Measurements from ENCODE around the gene NRDC. TPM values are rescaled to one million over a fixed set of nuclear protein-coding genes. Genes with fewer than 3 reads are reported as not detected.
A peak's percentile ranks its signal among the peaks of the same experiment; 100 is the strongest.
"Not testable (repeated sequence)": the region's sequence is repeated elsewhere in the genome, so short reads cannot be mapped to it uniquely, and the experiment has no call there.

The NRDC gene
- total and polyA plus RNA-seq, 9 donors: 46.1 to 121 (median 88.3) TPM

GRCh38 chr1:51877434-51878307, 856 bp downstream of the NRDC start:
- intact Hi-C loops (cut with DNase I): loop anchor here in 1 of 4 donors (5.0 kb wide), 1 partner anchor 260 kb away; the partner anchor contains the start of gene OSBPL9
- TF ChIP-seq EP300 (IDR thresholded peaks at IDR 0.05) (no peak), POLR2A (IDR thresholded peaks at IDR 0.05) (no peak)
- TF ChIP-seq, protein P1, sequence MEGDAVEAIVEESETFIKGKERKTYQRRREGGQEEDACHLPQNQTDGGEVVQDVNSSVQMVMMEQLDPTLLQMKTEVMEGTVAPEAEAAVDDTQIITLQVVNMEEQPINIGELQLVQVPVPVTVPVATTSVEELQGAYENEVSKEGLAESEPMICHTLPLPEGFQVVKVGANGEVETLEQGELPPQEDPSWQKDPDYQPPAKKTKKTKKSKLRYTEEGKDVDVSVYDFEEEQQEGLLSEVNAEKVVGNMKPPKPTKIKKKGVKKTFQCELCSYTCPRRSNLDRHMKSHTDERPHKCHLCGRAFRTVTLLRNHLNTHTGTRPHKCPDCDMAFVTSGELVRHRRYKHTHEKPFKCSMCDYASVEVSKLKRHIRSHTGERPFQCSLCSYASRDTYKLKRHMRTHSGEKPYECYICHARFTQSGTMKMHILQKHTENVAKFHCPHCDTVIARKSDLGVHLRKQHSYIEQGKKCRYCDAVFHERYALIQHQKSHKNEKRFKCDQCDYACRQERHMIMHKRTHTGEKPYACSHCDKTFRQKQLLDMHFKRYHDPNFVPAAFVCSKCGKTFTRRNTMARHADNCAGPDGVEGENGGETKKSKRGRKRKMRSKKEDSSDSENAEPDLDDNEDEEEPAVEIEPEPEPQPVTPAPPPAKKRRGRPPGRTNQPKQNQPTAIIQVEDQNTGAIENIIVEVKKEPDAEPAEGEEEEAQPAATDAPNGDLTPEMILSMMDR (IDR thresholded peaks at IDR 0.05): no peak
- H3K36me3 ChIP-seq: no peaks in the 10 kb centered on the region
- DNase-seq: no peak
- peak overlapping the region; percentile 94 for H3K4me3 ChIP-seq
- no peaks in the 10 kb centered on the region for H3K9me3 ChIP-seq
- H3K27ac ChIP-seq: peak overlapping the region; percentile 82 to 92
- no peaks in the 10 kb centered on the region for H3K27me3 ChIP-seq
- 12 to 14% (median 12%) methylated on average over 19 to 21 of the region's 21 CpGs for WGBS, 3 donors
- peaks cover 12% of the 10 kb centered on the region for H3K4me1 ChIP-seq (ENCODE audit: insufficient read depth)

DNA sequence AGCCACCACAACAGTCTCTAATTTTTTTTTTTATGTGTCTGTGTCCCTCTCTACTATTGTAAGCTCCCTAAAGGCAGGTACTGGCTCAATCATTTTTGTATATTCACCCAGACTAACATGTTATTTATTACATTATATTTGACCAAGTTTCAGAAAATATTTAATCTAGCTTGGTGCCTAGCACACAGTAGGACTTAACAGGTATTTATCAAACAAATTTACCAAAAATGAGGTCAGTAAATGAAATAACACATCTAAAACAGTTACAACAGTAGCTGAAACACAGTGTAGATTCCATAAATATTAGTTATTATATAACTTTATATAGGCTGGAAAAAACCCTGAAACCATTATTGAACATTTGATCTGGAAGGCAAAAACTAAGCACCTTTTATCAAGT, 2.7 kb downstream of the NRDC start:
- Histone ChIP-seq H3K9me3 (no peaks in the 10 kb centered on the region), H3K4me3 (no peak overlapping the region), H3K36me3 (no peaks in the 10 kb centered on the region), H3K27me3 (no peaks in the 10 kb centered on the region), H3K27ac (no peak overlapping the region), H3K4me1 (ENCODE audit: insufficient read depth) (peaks cover 15% of the 10 kb centered on the region)
- TF ChIP-seq POLR2A (IDR thresholded peaks at IDR 0.05) (no peak), EP300 (IDR thresholded peaks at IDR 0.05) (no peak)
- TF ChIP-seq, protein P1 (IDR thresholded peaks at IDR 0.05): no peak
- intact Hi-C loops (cut with DNase I): loop anchor here in 1 of 4 donors (5.0 kb wide), 1 partner anchor 259 kb away; the partner anchor contains the start of gene OSBPL9
- DNase-seq: no peak

- Histone ChIP-seq H3K9me3 (no peaks in the 10 kb centered on the region), H3K27ac (no peak overlapping the region), H3K4me1 (ENCODE audit: insufficient read depth) (peaks cover 15% of the 10 kb centered on the region), H3K4me3 (no peak overlapping the region), H3K36me3 (no peaks in the 10 kb centered on the region), H3K27me3 (no peaks in the 10 kb centered on the region)
- 64 to 71% (median 64%) methylated on average over 6 of the region's 6 CpGs for WGBS, 3 donors
- no peak for DNase-seq
- intact Hi-C loops (cut with DNase I): loop anchor here in 1 of 4 donors (5.0 kb wide), 1 partner anchor 258 kb away; the partner anchor contains the start of gene OSBPL9
- TF ChIP-seq, protein P1 (IDR thresholded peaks at IDR 0.05): no peak
- no peak for TF ChIP-seq POLR2A (IDR thresholded peaks at IDR 0.05)
- no peak for TF ChIP-seq EP300 (IDR thresholded peaks at IDR 0.05)
Measured at GRCh38 chr1:51875291-51875772, 3.2 kb downstream of the NRDC start.

DNA sequence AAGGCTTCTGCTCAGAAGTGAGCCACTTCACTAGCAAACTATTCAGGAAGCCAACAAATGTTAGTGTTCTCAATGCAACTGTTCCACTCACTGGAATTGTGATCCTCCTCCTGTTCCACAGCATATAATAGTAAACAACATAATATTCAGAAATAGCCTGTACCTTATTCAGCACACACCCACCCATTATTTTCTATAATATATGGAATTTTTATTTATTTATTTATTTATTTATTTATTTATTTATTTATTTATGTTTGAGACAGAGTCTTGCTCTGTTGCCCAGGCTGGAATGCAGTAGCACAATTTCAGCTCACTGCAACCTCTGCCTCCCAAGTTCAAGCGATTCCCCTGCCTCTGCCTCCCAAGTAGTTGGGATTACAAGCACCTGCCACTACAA, 5.3 kb downstream of the NRDC start:
- H3K4me1 ChIP-seq (ENCODE audit: insufficient read depth): peaks cover 16% of the 10 kb centered on the region
- 90 to 100% (median 100%) methylated on average over 1 of the region's 1 CpG for WGBS, 3 donors
- H3K36me3 ChIP-seq; DNase-seq; intact Hi-C loops (cut with DNase I); H3K9me3 ChIP-seq; H3K27me3 ChIP-seq; H3K27ac ChIP-seq; H3K4me3 ChIP-seq: not testable (repeated sequence)
